WTC11 (cell line): Measurements from ENCODE around the gene ZMAT3.

Experiments used
- CBFB ChIP-seq: sonication (generic); formaldehyde crosslinking; IDR thresholded peaks from 2 replicates; pipeline ENCODE4 v1.8.1; 2022; ENCODE audit warnings: mild to moderate bottlenecking, low read depth, missing genetic modification reagents
- CTCF ChIP-seq: fragments of 200-600 bp; IDR thresholded peaks from 2 replicates; pipeline ENCODE4 v1.8.0; 2022; ENCODE audit warnings: antibody characterized with exemption
- E2F4 ChIP-seq: sonication (generic); formaldehyde crosslinking; IDR thresholded peaks from 2 replicates; pipeline ENCODE4 v1.8.1; 2022; ENCODE audit warnings: low read depth, mild to moderate bottlenecking, moderate library complexity, missing genetic modification reagents, borderline replicate concordance
- HMGXB4 ChIP-seq: sonication (generic); formaldehyde crosslinking; IDR thresholded peaks from 2 replicates; pipeline ENCODE4 v1.8.1; 2023; ENCODE audit warnings: mild to moderate bottlenecking, moderate library complexity, missing genetic modification reagents
- MAX ChIP-seq: sonication (generic); formaldehyde crosslinking; IDR thresholded peaks from 2 replicates; pipeline ENCODE4 v1.8.0; 2022; ENCODE audit warnings: mild to moderate bottlenecking, missing genetic modification reagents
- MYBL2 ChIP-seq: sonication (generic); formaldehyde crosslinking; IDR thresholded peaks from 2 replicates; pipeline ENCODE4 v1.8.1; 2023; ENCODE audit warnings: mild to moderate bottlenecking, moderate library complexity, missing genetic modification reagents
- PRRX2 ChIP-seq: fragments of 250-450 bp; sonication (Bioruptor Pico); IDR thresholded peaks from 2 replicates; pipeline ENCODE4 v1.8.0; 2021; ENCODE audit warnings: mild to moderate bottlenecking
- SP1 ChIP-seq: sonication (generic); formaldehyde crosslinking; conservative IDR thresholded peaks from 2 replicates; pipeline ENCODE4 v1.8.1; 2022; ENCODE audit warnings: missing genetic modification reagents
- ZBTB21 ChIP-seq: sonication (generic); formaldehyde crosslinking; IDR thresholded peaks from 2 replicates; pipeline ENCODE4 v1.8.1; 2023; ENCODE audit warnings: mild to moderate bottlenecking, missing genetic modification reagents, borderline replicate concordance
- ZNF317 ChIP-seq: sonication (generic); formaldehyde crosslinking; IDR thresholded peaks from 2 replicates; pipeline ENCODE4 v1.8.1; 2023; ENCODE audit warnings: low read depth, mild to moderate bottlenecking, moderate library complexity, missing genetic modification reagents, borderline replicate concordance
- ZNF512 ChIP-seq: sonication (generic); formaldehyde crosslinking; IDR thresholded peaks from 2 replicates; pipeline ENCODE4 v1.8.1; 2022; ENCODE audit warnings: missing genetic modification reagents, borderline replicate concordance

- TF ChIP-seq MAX (CRISPR knock-in tag) (no peak), ZNF317 (CRISPR knock-in tag) (no peak), CTCF (no peak), ZNF512 (CRISPR knock-in tag) (no peak), CBFB (CRISPR knock-in tag) (no peak), SP1 (CRISPR knock-in tag) (no peak), HMGXB4 (CRISPR knock-in tag) (no peak), ZBTB21 (no peak), MYBL2 (CRISPR knock-in tag) (no peak), E2F4 (CRISPR knock-in tag) (no peak), PRRX2 (CRISPR knock-in tag) (no peak)
These were observed 24.9 kb downstream of the ZMAT3 start for GRCh38 chr3:179046497-179047353.
